PC-9 (cell line): Measurements from ENCODE around the gene GSE1.

Experiments used
- CTCF ChIP-seq: fragments of 200-600 bp; sonication (generic); conservative IDR thresholded peaks from 2 replicates; pipeline ENCODE4 v1.6.1; 2017; ENCODE audit warnings: mixed run types, antibody characterized with exemption, mild to moderate bottlenecking, moderate library complexity
- EZH2 ChIP-seq: fragments of 200-600 bp; sonication (generic); IDR thresholded peaks from 2 replicates; pipeline ENCODE4 v1.8.0; 2017; ENCODE audit warnings: antibody characterized with exemption, low read depth

- no peak for TF ChIP-seq EZH2
- no peak for TF ChIP-seq CTCF
Observed at GRCh38 chr16:85667841-85668413, 54.8 kb downstream of the GSE1 start.
